ENCODE data around the gene MFAP4.

DNA sequence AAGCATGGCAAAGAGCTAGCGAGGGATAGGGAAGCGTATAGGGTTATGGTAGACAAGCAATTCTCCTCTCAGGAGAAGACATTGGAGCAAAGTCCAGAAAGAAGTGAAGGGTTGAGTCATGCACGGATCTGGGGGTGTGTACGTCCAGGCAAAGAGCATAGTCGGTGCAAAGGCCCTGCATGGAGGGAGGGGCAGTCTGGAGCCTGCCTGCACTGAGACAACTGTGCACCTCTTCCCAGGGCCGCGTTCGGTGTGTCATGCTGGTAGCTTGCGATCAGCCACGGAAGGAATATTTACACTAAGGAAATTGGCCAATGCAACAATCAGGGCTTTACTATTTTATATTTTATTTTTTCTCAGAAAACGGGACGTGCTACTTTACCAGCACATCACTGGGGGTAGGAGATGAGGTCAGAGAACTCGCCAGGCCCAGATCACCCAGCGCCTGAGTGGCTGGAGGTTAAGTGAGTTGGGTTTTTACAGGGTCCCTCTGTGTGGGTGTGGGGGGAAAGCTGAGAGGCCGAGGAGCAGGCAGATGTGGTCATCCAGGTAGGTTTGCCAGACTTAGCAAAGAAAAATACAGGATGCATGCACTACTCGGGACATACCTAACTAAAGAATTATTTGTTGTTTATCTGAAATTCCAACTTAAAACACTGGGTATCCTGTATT, 17.7 kb downstream of the MFAP4 start:
- no peak for TF ChIP-seq POLR2A (IDR thresholded peaks at IDR 0.05)
- no peak for TF ChIP-seq CTCF (IDR thresholded peaks at IDR 0.05)

All from vagina (tissue), 2 donors.